Retinal pigment epithelial cell (primary cell): Measurements from ENCODE around the gene RDH13.

ENCODE experiments used
- DNase-seq: peaks from one replicate; pipeline ENCODE4 v3.0.0-alpha.2; 2010; ENCODE audit warnings: low read depth
- H3K4me3 ChIP-seq: 2 replicates; pipeline ENCODE4 v1.5.1; 2011; ENCODE audit warnings: mild to moderate bottlenecking, low read length, control low read depth, moderate library complexity
- TF ChIP-seq, protein P1 (sequence below): conservative IDR thresholded peaks from 2 replicates; pipeline ENCODE4 v1.5.1; 2011; ENCODE audit warnings: low read depth, low read length, control low read depth, inconsistent platforms

RDH13 gene

DNA sequence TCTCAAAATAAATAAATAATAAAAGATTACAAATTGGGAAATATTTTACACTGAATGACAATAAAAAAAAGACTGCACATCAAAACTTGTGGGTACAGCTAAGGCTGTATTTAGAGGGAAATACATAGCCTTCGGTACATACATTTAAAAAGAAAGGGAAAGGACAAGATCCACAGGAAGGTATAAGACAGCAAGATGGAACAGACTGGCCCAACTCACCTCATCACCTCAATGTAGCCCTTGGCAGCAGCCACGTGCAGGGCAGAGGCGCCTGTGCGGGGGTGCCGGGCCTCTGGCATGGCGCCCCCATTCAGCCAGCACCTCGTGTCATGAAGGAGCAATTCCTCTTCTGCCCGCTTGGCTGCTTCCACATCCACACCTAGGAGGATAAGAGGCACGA lies 40.2 kb upstream of the RDH13 start:
- H3K4me3 ChIP-seq = no peak overlapping the region
- DNase-seq = no peak
- TF ChIP-seq, protein P1, sequence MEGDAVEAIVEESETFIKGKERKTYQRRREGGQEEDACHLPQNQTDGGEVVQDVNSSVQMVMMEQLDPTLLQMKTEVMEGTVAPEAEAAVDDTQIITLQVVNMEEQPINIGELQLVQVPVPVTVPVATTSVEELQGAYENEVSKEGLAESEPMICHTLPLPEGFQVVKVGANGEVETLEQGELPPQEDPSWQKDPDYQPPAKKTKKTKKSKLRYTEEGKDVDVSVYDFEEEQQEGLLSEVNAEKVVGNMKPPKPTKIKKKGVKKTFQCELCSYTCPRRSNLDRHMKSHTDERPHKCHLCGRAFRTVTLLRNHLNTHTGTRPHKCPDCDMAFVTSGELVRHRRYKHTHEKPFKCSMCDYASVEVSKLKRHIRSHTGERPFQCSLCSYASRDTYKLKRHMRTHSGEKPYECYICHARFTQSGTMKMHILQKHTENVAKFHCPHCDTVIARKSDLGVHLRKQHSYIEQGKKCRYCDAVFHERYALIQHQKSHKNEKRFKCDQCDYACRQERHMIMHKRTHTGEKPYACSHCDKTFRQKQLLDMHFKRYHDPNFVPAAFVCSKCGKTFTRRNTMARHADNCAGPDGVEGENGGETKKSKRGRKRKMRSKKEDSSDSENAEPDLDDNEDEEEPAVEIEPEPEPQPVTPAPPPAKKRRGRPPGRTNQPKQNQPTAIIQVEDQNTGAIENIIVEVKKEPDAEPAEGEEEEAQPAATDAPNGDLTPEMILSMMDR = no peak

DNA sequence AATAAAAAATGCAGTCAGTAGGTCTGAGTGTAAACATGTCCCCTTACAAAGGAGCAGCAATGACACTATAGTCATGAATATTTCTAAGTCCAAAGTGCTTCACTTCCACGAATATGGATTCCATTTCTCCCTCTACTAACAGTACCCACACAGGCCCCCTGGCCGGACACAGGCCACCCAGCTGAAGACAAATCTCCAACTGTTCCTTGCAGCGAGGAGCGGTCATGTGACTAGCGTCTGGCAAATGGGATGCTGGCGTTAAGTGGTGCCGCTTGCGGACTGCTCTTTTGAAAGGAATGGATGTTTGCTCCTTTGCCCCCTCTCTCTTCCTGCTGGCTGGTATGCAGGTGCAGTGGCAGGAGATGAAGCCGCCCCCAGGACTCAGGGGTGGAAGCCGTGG lies 38.3 kb upstream of the RDH13 start:
- no peak for DNase-seq
- no peak overlapping the region for H3K4me3 ChIP-seq
- TF ChIP-seq, protein P1 = no peak

DNA sequence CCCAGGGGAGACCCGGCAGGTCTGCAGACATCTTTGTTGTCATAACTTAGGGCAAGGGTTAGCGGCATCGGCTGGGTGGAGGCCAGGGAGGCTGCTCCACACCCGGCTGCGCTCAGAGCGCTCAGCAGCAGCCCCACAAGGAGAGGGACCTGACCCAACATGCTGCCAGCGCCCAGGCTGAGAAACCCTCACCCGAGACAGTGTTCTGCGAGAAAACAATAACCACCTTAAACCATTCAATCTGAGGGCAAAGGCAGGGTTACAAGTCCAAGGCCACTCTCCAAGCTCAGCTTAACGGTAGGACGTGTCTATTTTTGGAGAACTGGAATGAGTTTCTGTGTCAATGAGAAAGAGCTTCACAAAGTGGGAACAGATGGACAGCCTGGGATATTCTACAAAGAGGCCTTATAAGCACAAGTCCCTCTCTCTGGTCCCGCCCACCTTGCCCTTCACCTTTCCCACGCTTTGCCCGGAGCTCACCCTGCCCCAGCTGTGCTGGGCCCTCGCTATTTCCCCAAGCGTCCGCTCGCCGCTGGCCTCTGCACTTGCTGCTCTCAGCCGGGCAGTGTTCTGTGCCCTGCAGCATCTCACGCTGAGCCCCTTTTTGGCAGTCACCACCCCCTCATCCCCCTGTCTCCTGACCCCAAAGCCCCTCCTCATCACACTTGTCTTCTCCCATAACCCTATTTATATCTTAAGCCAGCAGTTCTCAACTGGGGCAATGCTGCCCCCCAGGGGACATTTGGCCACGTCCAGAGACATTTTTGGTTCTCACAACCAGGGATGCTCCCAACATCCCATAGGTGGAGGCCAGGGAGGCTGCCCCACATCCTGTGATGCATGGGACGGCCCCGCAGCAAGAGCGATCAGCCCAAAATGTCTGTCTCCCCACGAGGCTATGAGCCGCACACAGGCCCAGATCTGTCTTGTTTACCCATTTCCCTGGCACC lies 36.9 kb upstream of the RDH13 start:
- H3K4me3 ChIP-seq = no peak overlapping the region
- TF ChIP-seq, protein P1 = peak; percentile 30
- DNase-seq = no peak

GRCh38 chr19:55098716-55099556 lies 36.0 kb upstream of the RDH13 start:
- no peak for DNase-seq
- TF ChIP-seq, protein P1 = peak; percentile 16
- H3K4me3 ChIP-seq = no peak overlapping the region

GRCh38 chr19:55097864-55098715 lies 35.1 kb upstream of the RDH13 start:
- TF ChIP-seq, protein P1 = no peak
- no peak for DNase-seq
- no peak overlapping the region for H3K4me3 ChIP-seq

- TF ChIP-seq, protein P1 = no peak
Measured at GRCh38 chr19:55096061-55096701, 33.2 kb upstream of the RDH13 start.

More at GRCh38 chr19:55096061-55096701, 33.2 kb upstream of the RDH13 start:
- no peak overlapping the region for H3K4me3 ChIP-seq
- no peak for DNase-seq
